ENCODE data around the gene RPN2. TPM values are rescaled to one million over a fixed set of nuclear protein-coding genes. Genes with fewer than 3 reads are reported as not detected.

Gene RPN2
- total and polyA plus RNA-seq, 9 of the 15 experiments (the other 6 are each of a cell fraction or from before 2014, with no cell fraction given), result 168 to 548 (median 325) TPM

- TF ChIP-seq DEAF1 (CRISPR knock-in tag; IDR thresholded peaks at IDR 0.05), result 0 out of 2 replicates have a peak, but pooled peaks have one; percentile 34
- no peak for TF ChIP-seq PKNOX1 (IDR thresholded peaks at IDR 0.05)
- no peak for TF ChIP-seq MGA (IDR thresholded peaks at IDR 0.05)
- no peak for TF ChIP-seq SRSF9 (IDR thresholded peaks at IDR 0.05; ENCODE audit: borderline replicate concordance, low read depth, low read length)
- peak in 1 of 3 experiments; percentile 18 for TF ChIP-seq YY1 (IDR thresholded peaks at IDR 0.05; ENCODE audit: borderline replicate concordance in 1 of 3, control insufficient read depth in 1 of 3, extremely low read depth in 1 of 3, insufficient read depth in 3 of 3, insufficient read length in 1 of 3, insufficient replicate concordance in 2 of 3, low read depth in 1 of 3, low read length in 2 of 3)
- no peak for TF ChIP-seq ZNF143 (CRISPR knock-in tag; IDR thresholded peaks at IDR 0.05)
- TF ChIP-seq GABPB2 (CRISPR knock-in tag; conservative IDR thresholded peaks at IDR 0.05), result no peak
- no peak for TF ChIP-seq SMAD3 (CRISPR knock-in tag; conservative IDR thresholded peaks at IDR 0.05)
- no peak for TF ChIP-seq HDAC1 (IDR thresholded peaks at IDR 0.05)
- TF ChIP-seq TFAM (CRISPR knock-in tag; conservative IDR thresholded peaks at IDR 0.05), result no peak
- no peak for TF ChIP-seq ZBTB26 (CRISPR knock-in tag; IDR thresholded peaks at IDR 0.05)
These were observed 23.3 kb downstream of the RPN2 start (continued) for GRCh38 chr20:37202267-37202943.
